HCT116 (cell line): ENCODE measurements around the gene KLHL11. TPM values are rescaled to one million over a fixed set of nuclear protein-coding genes. Genes with fewer than 3 reads are reported as not detected.

Experiments
- ATAC-seq: fragments of 200-7000 bp; cut with Tn5 transposase; 2 replicates; pipeline ENCODE4 v1.9.1; 2020; ENCODE audit warnings: mild to moderate bottlenecking, moderate library complexity
- BruUV-seq: library from RNA; stranded (reverse); fragments of 400-500 nt; replicated peaks from 2 replicates; lab custom pipeline; 2021; lab: Mats Ljungman, UMichigan
- CTCF ChIA-PET: fragments of 300-600 bp; sonication (Branson Sonifier 250); formaldehyde crosslinking; loops from one replicate; lab custom pipeline; 2021; ENCODE audit warnings: antibody characterized with exemption; lab: Charles Lee
- POLR2A ChIA-PET: fragments of 300-600, 350-600 bp; sonication (Branson Sonifier 250); formaldehyde crosslinking; loops from one replicate; lab custom pipeline; 2021; ENCODE audit warnings: antibody characterized with exemption; lab: Charles Lee
- RAD21 ChIA-PET, 2 experiments: fragments of 300-600 bp; sonication (Branson Sonifier 250); formaldehyde crosslinking; loops; one replicate each; lab custom pipeline; 2023; ENCODE audit warnings: low total read pairs in 2 of 2; ENCODE audit not compliant: uncharacterized antibody in 2 of 2, unreplicated experiment in 2 of 2, low non-redundant PET in 1 of 2; lab: Charles Lee
- DNase-seq: peaks from one replicate; pipeline ENCODE4 v3.0.0-alpha.2; 2010; ENCODE audit warnings: low read depth, low spot score
- H2AFZ ChIP-seq: fragments of 200-600 bp; shearing (Covaris generic), sonication (generic); 2 replicates; pipeline ENCODE4 v1.6.1; 2017; ENCODE audit warnings: low read depth, mixed run types, mixed read lengths, antibody characterized with exemption, low read length; ENCODE audit not compliant: poor library complexity, severe bottlenecking
- H3K27ac ChIP-seq: 2 replicates; pipeline ENCODE4 v1.5.1; 2012; ENCODE audit warnings: low read depth, low read length
- H3K27me3 ChIP-seq: fragments of 200-600 bp; sonication (generic); 2 replicates; pipeline ENCODE4 v1.6.1; 2016; ENCODE audit warnings: mixed run types, low read length, mixed read lengths; ENCODE audit not compliant: insufficient read depth
- H3K36me3 ChIP-seq, 2 experiments: fragments of 200-500 bp in 1 of 2; fragments of 200-600 bp in 1 of 2; sonication (Bioruptor generic) in 1 of 2; sonication (generic) in 1 of 2; 2 replicates each; pipeline versions ENCODE4 v1.5.1 to v1.6.1; 2014 to 2016; ENCODE audit warnings: low read length in 2 of 2, inconsistent platforms in 1 of 2, mixed read lengths in 1 of 2, mixed run types in 1 of 2; ENCODE audit not compliant: insufficient read depth in 2 of 2, control insufficient read depth in 1 of 2
- H3K4me1 ChIP-seq, 2 experiments: fragments of 200-600 bp in 1 of 2; sonication (generic) in 1 of 2; 2 replicates each; pipeline versions ENCODE4 v1.5.1 to v1.6.1; 2012 to 2017; ENCODE audit warnings: low read length in 2 of 2, inconsistent platforms in 1 of 2, mild to moderate bottlenecking in 1 of 2, mixed read lengths in 1 of 2, mixed run types in 1 of 2, moderate library complexity in 1 of 2; ENCODE audit not compliant: insufficient read depth in 2 of 2, control insufficient read depth in 1 of 2
- H3K4me2 ChIP-seq: fragments of 200-600 bp; sonication (generic); 2 replicates; pipeline ENCODE4 v1.6.1; 2017; ENCODE audit warnings: mixed run types, low read length, mixed read lengths
- H3K4me3 ChIP-seq, 2 experiments: fragments of 200-600 bp in 1 of 2; sonication (generic) in 1 of 2; replicated peaks in 1 of 2; 2 replicates each; pipeline ENCODE4 v1.5.1; 2011 to 2016; ENCODE audit warnings: low read length in 2 of 2, control low read depth in 1 of 2, low read depth in 1 of 2, mild to moderate bottlenecking in 1 of 2, mixed read lengths in 1 of 2, mixed run types in 1 of 2
- H3K79me2 ChIP-seq: fragments of 200-600 bp; sonication (generic); 2 replicates; pipeline ENCODE4 v1.6.1; 2017; ENCODE audit warnings: mild to moderate bottlenecking, mixed run types, low read length, moderate library complexity, mixed read lengths; ENCODE audit not compliant: insufficient read depth
- H3K9ac ChIP-seq: fragments of 200-600 bp; sonication (generic); 2 replicates; pipeline ENCODE4 v1.6.1; 2016; ENCODE audit warnings: low read length, mixed read lengths
- H3K9me2 ChIP-seq: fragments of 200-600 bp; sonication (generic), shearing (Covaris generic); 2 replicates; pipeline ENCODE4 v1.6.1; 2017; ENCODE audit warnings: mixed run types, mild to moderate bottlenecking, moderate library complexity; ENCODE audit not compliant: insufficient read depth
- H3K9me3 ChIP-seq, 2 experiments: fragments of 200-500 bp in 1 of 2; fragments of 200-600 bp in 1 of 2; sonication (Bioruptor generic) in 1 of 2; sonication (generic) in 1 of 2; 2 replicates each; pipeline ENCODE4 v1.6.1; 2014 to 2017; ENCODE audit warnings: low read length in 2 of 2, mixed read lengths in 2 of 2, inconsistent platforms in 1 of 2, low read depth in 1 of 2, mild to moderate bottlenecking in 1 of 2, mixed run types in 1 of 2, moderate library complexity in 1 of 2; ENCODE audit not compliant: control insufficient read depth in 1 of 2, insufficient read depth in 1 of 2
- H4K20me1 ChIP-seq: fragments of 200-600 bp; sonication (generic), shearing (Covaris generic); 2 replicates; pipeline ENCODE4 v1.6.1; 2017; ENCODE audit warnings: mixed run types, mild to moderate bottlenecking, moderate library complexity; ENCODE audit not compliant: insufficient read depth
- ATF3 ChIP-seq: IDR thresholded peaks from 2 replicates; pipeline ENCODE4 v1.6.1; 2012
- EGR1 ChIP-seq: IDR thresholded peaks from 2 replicates; pipeline ENCODE4 v1.6.1; 2012; ENCODE audit warnings: low read depth
- ELF1 ChIP-seq: IDR thresholded peaks from 2 replicates; pipeline ENCODE4 v1.6.1; 2012; ENCODE audit warnings: low read depth, borderline replicate concordance
- EZH2 ChIP-seq: fragments of 200-600 bp; sonication (generic); IDR thresholded peaks from 2 replicates; pipeline ENCODE4 v1.6.1; 2017; ENCODE audit warnings: antibody characterized with exemption, mixed run types
- EZH2phosphoT487 ChIP-seq: fragments of 200-600 bp; IDR thresholded peaks from 2 replicates; pipeline ENCODE4 v1.6.1; 2018; ENCODE audit warnings: antibody characterized with exemption, borderline replicate concordance
- FOSL1 ChIP-seq: IDR thresholded peaks from 2 replicates; pipeline ENCODE4 v1.6.1; 2012; ENCODE audit warnings: low read depth
- POLR2A ChIP-seq: IDR thresholded peaks from 2 replicates; pipeline ENCODE4 v1.7.0; 2011; ENCODE audit warnings: borderline replicate concordance; ENCODE audit not compliant: insufficient read depth, insufficient read length; ENCODE audit errors: extremely low read depth
- POLR2AphosphoS5 ChIP-seq: IDR thresholded peaks from 2 replicates; pipeline ENCODE4 v1.6.1; 2011; ENCODE audit warnings: mild to moderate bottlenecking, low read depth, low read length, moderate library complexity
- RAD21 ChIP-seq: IDR thresholded peaks from 2 replicates; pipeline ENCODE4 v1.6.1; 2012; ENCODE audit warnings: low read depth, mild to moderate bottlenecking
- REST ChIP-seq: IDR thresholded peaks from 2 replicates; pipeline ENCODE4 v1.6.1; 2012; ENCODE audit warnings: low read depth
- SP1 ChIP-seq: IDR thresholded peaks from 2 replicates; pipeline ENCODE4 v1.6.1; 2012; ENCODE audit warnings: low read depth
- SRF ChIP-seq: IDR thresholded peaks from 2 replicates; pipeline ENCODE4 v1.6.1; 2012; ENCODE audit warnings: low read depth
- TCF7L2 ChIP-seq: IDR thresholded peaks from 2 replicates; pipeline ENCODE4 v1.7.0; 2011; ENCODE audit warnings: borderline replicate concordance, inconsistent platforms; ENCODE audit not compliant: insufficient read depth, insufficient read length; ENCODE audit errors: extremely low read depth
- ZFX ChIP-seq: fragments of 450-650 bp; IDR thresholded peaks from 2 replicates; pipeline ENCODE4 v1.6.1; 2017
- ZNF274 ChIP-seq: fragments of 200-500 bp; sonication (Bioruptor generic); IDR thresholded peaks from 2 replicates; pipeline ENCODE4 v1.6.1; 2014; ENCODE audit warnings: mild to moderate bottlenecking, low read depth, low read length, inconsistent platforms
- intact Hi-C: fragments of 100-400 bp; cut with micrococcal nuclease; formaldehyde crosslinking; loops from 2 replicates; pipeline ENCODE4 v1.10.0; 2022
- total RNA-seq: library from RNA; stranded (reverse); gene quantifications from one replicate; pipeline ENCODE4 v1.2.1, GENCODE V29; 2021; ENCODE audit not compliant: unreplicated experiment
- TF ChIP-seq, protein P1 (sequence below): IDR thresholded peaks from 2 replicates; pipeline ENCODE4 v1.6.1; 2011; ENCODE audit warnings: mild to moderate bottlenecking, low read length, moderate library complexity; ENCODE audit not compliant: insufficient replicate concordance; ENCODE audit errors: extremely low read depth

KLHL11 gene
- total RNA-seq, 1 experiment from 2014 or later, result 22.4 TPM

- no peak for TF ChIP-seq REST
- TF ChIP-seq FOSL1, result no peak
- TF ChIP-seq SRF, result no peak
- no peak for TF ChIP-seq TCF7L2
- TF ChIP-seq EZH2, result no peak
Observed at GRCh38 chr17:41893384-41893783, 28.2 kb upstream of the KLHL11 start (continued).

DNA sequence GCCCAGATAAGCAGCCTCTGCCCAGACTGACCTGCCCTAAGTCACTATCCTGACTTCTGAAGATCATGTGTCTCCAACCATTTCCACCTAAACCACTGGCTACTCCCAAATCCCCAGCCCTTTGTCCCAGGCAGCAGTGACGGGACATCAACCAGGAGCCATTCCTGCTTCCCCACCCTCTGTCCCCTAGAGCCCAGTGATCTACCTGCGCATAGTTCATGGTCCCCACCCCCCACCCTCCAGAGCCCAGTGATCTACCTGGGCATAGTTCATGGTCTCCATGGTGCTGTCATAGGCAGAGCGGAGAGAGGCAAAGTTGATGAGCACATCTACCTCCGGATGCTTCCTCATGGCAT is 26.8 kb upstream of the KLHL11 start:
- no peaks in the 10 kb centered on the region; a peak in 1 of 4 replicates for H3K4me1 ChIP-seq
- no peaks in the 10 kb centered on the region for H3K9me2 ChIP-seq
- H3K9me3 ChIP-seq, result no peaks in the 10 kb centered on the region
- CTCF ChIA-PET, result no interaction called here
- 0 out of 2 replicates have a peak, but pooled peaks cover 2% of the 10 kb centered on the region for H3K79me2 ChIP-seq
- no peaks in the 10 kb centered on the region for H4K20me1 ChIP-seq
- BruUV-seq, result no TSS peak
- POLR2A ChIA-PET, result no interaction called here
- peaks cover 54 to 62% of the 10 kb centered on the region in 2 experiments for H3K36me3 ChIP-seq
- no peak overlapping the region for H3K4me3 ChIP-seq
- H3K27ac ChIP-seq, result no peak overlapping the region
- TF ChIP-seq ZFX, result no peak
- TF ChIP-seq ZNF274, result no peak
- TF ChIP-seq SP1, result no peak
- no peak for TF ChIP-seq ELF1
- no peak for TF ChIP-seq REST
- no peak for TF ChIP-seq TCF7L2
- no peak for TF ChIP-seq EZH2phosphoT487
- no peak for TF ChIP-seq RAD21
- no peak for TF ChIP-seq EGR1
- TF ChIP-seq ATF3, result no peak
- TF ChIP-seq POLR2AphosphoS5, result no peak
- TF ChIP-seq, protein P1, sequence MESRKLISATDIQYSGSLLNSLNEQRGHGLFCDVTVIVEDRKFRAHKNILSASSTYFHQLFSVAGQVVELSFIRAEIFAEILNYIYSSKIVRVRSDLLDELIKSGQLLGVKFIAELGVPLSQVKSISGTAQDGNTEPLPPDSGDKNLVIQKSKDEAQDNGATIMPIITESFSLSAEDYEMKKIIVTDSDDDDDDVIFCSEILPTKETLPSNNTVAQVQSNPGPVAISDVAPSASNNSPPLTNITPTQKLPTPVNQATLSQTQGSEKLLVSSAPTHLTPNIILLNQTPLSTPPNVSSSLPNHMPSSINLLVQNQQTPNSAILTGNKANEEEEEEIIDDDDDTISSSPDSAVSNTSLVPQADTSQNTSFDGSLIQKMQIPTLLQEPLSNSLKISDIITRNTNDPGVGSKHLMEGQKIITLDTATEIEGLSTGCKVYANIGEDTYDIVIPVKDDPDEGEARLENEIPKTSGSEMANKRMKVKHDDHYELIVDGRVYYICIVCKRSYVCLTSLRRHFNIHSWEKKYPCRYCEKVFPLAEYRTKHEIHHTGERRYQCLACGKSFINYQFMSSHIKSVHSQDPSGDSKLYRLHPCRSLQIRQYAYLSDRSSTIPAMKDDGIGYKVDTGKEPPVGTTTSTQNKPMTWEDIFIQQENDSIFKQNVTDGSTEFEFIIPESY, result no peak
- no peak for TF ChIP-seq FOSL1
- no peak for TF ChIP-seq POLR2A
- TF ChIP-seq EZH2, result no peak
- RAD21 ChIA-PET, result no interaction called here
- no peak overlapping the region for H3K9ac ChIP-seq
- H2AFZ ChIP-seq, result no peak overlapping the region
- no peaks in the 10 kb centered on the region for H3K27me3 ChIP-seq
- no peak overlapping the region for H3K4me2 ChIP-seq
- intact Hi-C loops, result no loop called here
- ATAC-seq (no peak), DNase-seq (no peak)
